Measurements from ENCODE around the gene PDE4B. TPM values are rescaled to one million over a fixed set of nuclear protein-coding genes. Genes with fewer than 3 reads are reported as not detected.

The PDE4B gene
- total and polyA plus RNA-seq, 11 donors = 1.4 to 71.9 (median 16.2) TPM

- TF ChIP-seq CTCF (IDR thresholded peaks at IDR 0.05) (no peak), POLR2A (IDR thresholded peaks at IDR 0.05) (no peak)
- Histone ChIP-seq H3K4me3 (no peak overlapping the region), H3K27ac (peak overlapping the region in 1 of 12 donors; percentile 10), H3K36me3 (no peaks in the 10 kb centered on the region), H3K27me3 (no peaks in the 10 kb centered on the region), H3K9me3 (no peaks in the 10 kb centered on the region), H3K4me1 (peaks cover 0 to 41% (median 0%) of the 10 kb centered on the region in 12 donors)
- WGBS, 4 donors = 54 to 67% (median 62%) methylated on average over 3 of the region's 3 CpGs
- DNase-seq (no peak), ATAC-seq (peak in 1 of 4 donors; percentile 63)
- intact Hi-C loops (cut with DNase I) = no loop called here
Observed at GRCh38 chr1:66380452-66381212, 587.9 kb downstream of the PDE4B start.

- ATAC-seq (no peak), DNase-seq (no peak)
- no peaks in the 10 kb centered on the region for H3K36me3 ChIP-seq
- no peak overlapping the region for H3K4me3 ChIP-seq
- no peak overlapping the region for H3K27ac ChIP-seq
- H3K27me3 ChIP-seq = no peaks in the 10 kb centered on the region
- intact Hi-C loops (cut with DNase I) = no loop called here
- TF ChIP-seq POLR2A (IDR thresholded peaks at IDR 0.05) (no peak), CTCF (IDR thresholded peaks at IDR 0.05) (no peak)
- WGBS, 4 donors = 90 to 94% (median 92%) methylated on average over 9 of the region's 9 CpGs
- peaks cover 0 to 9% (median 0%) of the 10 kb centered on the region in 12 donors for H3K9me3 ChIP-seq
- H3K4me1 ChIP-seq = peaks cover 0 to 32% (median 0%) of the 10 kb centered on the region in 12 donors
Observed at GRCh38 chr1:66381621-66382275, 589.1 kb downstream of the PDE4B start.

- ATAC-seq = no peak
- no peak for DNase-seq
- intact Hi-C loops (cut with DNase I) = no loop called here
- Histone ChIP-seq H3K4me3 (no peak overlapping the region), H3K27ac (peak overlapping the region in 1 of 12 donors; percentile 6), H3K9me3 (peaks cover 0 to 14% (median 0%) of the 10 kb centered on the region in 12 donors), H3K4me1 (peaks cover 0 to 32% (median 0%) of the 10 kb centered on the region in 12 donors), H3K36me3 (no peaks in the 10 kb centered on the region), H3K27me3 (no peaks in the 10 kb centered on the region)
- no peak for TF ChIP-seq CTCF (IDR thresholded peaks at IDR 0.05)
- TF ChIP-seq POLR2A (IDR thresholded peaks at IDR 0.05) = no peak
- WGBS, 4 donors = 89 to 98% (median 93%) methylated on average over 4 to 5 of the region's 5 CpGs
Observed at GRCh38 chr1:66383168-66383567, 590.5 kb downstream of the PDE4B start.

DNA sequence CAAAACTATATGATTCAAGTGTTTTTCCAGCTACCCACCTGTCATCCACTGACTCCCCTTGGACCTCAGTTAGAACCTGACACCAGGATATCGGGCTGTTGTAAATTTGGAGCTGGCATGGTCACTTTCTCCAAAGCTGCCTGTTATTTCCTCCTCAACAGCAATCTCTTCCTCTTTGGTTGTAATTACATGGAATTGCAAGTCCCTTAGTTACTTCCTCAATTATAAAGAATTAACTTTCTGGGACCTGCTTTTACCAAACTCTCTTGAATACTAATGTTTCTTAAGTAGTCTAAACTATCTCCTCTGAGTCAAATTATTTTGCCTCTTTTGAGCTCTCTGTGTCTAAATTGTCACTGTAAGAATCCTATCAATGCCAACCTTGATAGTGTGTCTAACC lies 590.9 kb downstream of the PDE4B start:
- Histone ChIP-seq H3K4me1 (peaks cover 0 to 32% (median 0%) of the 10 kb centered on the region in 12 donors), H3K36me3 (no peaks in the 10 kb centered on the region), H3K27ac (peak overlapping the region in 1 of 12 donors; percentile 6), H3K27me3 (no peaks in the 10 kb centered on the region), H3K4me3 (no peak overlapping the region), H3K9me3 (peaks cover 0 to 14% (median 0%) of the 10 kb centered on the region in 12 donors)
- TF ChIP-seq POLR2A (IDR thresholded peaks at IDR 0.05) = no peak
- no peak for TF ChIP-seq CTCF (IDR thresholded peaks at IDR 0.05)
- intact Hi-C loops (cut with DNase I) = no loop called here
- no peak for ATAC-seq
- no peak for DNase-seq
- WGBS, 4 donors = 74 to 82% (median 80%) methylated on average over 1 of the region's 1 CpG

Data from heart left ventricle (tissue), 16 donors.